Ascending aorta (tissue), 2 donors: ENCODE measurements around the gene PBRM1. TPM values are rescaled to one million over a fixed set of nuclear protein-coding genes. Genes with fewer than 3 reads are reported as not detected.

Source experiments
- DNase-seq, 2 donors: peaks; one replicate each; pipeline ENCODE4 v3.0.0-alpha.2; 2019; ENCODE audit warnings: low spot score in 2 of 2
- H3K27ac ChIP-seq, 2 donors: fragments of 200-600 bp; sonication (generic); one replicate each; pipeline ENCODE4 v1.5.1; 2016 to 2017; ENCODE audit warnings: mild to moderate bottlenecking in 1 of 2
- H3K27me3 ChIP-seq: fragments of 200-600 bp; sonication (generic); one replicate; pipeline ENCODE4 v1.5.1; 2017
- H3K36me3 ChIP-seq, 2 donors: fragments of 200-600 bp; sonication (generic); one replicate each; pipeline ENCODE4 v1.5.1; 2016
- H3K4me1 ChIP-seq, 2 donors: fragments of 200-600 bp; sonication (generic); one replicate each; pipeline ENCODE4 v1.5.1; 2016 to 2017; ENCODE audit warnings: mild to moderate bottlenecking in 1 of 2
- H3K4me3 ChIP-seq, 2 donors: fragments of 200-600 bp; sonication (generic); one replicate each; pipeline ENCODE4 v1.5.1; 2016 to 2017; ENCODE audit warnings: mild to moderate bottlenecking in 1 of 2
- H3K9me3 ChIP-seq, 2 donors: fragments of 200-600 bp; sonication (generic); one replicate each; pipeline ENCODE4 v1.5.1; 2016
- intact Hi-C: fragments of 100-400 bp; cut with DNase I; formaldehyde crosslinking; loops from one replicate; pipeline ENCODE4 v1.15.1; 2023
- total RNA-seq: library from RNA; depleted of rRNA; stranded (reverse); fragments of >200 nt; gene quantifications from one replicate; pipeline ENCODE4 v1.1.0, GENCODE V29; 2016
- TF ChIP-seq, protein P1 (sequence below), 3 experiments: fragments of 200-600 bp in 2 of 3; fragments of 450-650 bp in 1 of 3; sonication (generic) in 2 of 3; IDR thresholded peaks; one replicate each; pipeline ENCODE4 v1.5.1; 2016 to 2019; ENCODE audit warnings: antibody characterized with exemption in 3 of 3, mild to moderate bottlenecking in 1 of 3, moderate library complexity in 1 of 3

The PBRM1 gene
- total RNA-seq, 1 donor from 2014 or later = 36.7 TPM

DNA sequence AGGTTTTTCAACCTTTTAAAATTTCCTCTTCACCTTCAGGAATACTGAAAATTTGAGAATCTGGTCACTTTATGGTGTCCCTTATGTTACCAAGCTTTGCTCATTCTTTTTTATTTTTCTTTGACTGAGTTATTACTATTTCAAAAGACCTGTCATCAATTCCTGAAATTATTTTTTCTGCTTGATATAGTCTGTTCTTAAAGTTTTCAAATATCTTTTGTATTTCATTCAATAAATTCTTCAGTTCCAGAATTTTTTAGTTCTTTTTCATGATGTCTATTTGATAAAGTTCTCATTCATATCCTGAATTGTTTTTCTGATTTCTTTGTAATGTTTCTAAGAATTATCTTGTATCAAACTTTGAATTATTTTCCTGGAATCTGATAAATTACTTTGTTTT, 85.5 kb downstream of the PBRM1 start:
- peaks cover 29 to 70% of the 10 kb centered on the region in 2 donors for H3K36me3 ChIP-seq
- intact Hi-C loops = no loop called here
- H3K27me3 ChIP-seq = no peaks in the 10 kb centered on the region
- no peak overlapping the region for H3K27ac ChIP-seq
- no peak for DNase-seq
- H3K4me3 ChIP-seq = no peak overlapping the region
- TF ChIP-seq, protein P1, sequence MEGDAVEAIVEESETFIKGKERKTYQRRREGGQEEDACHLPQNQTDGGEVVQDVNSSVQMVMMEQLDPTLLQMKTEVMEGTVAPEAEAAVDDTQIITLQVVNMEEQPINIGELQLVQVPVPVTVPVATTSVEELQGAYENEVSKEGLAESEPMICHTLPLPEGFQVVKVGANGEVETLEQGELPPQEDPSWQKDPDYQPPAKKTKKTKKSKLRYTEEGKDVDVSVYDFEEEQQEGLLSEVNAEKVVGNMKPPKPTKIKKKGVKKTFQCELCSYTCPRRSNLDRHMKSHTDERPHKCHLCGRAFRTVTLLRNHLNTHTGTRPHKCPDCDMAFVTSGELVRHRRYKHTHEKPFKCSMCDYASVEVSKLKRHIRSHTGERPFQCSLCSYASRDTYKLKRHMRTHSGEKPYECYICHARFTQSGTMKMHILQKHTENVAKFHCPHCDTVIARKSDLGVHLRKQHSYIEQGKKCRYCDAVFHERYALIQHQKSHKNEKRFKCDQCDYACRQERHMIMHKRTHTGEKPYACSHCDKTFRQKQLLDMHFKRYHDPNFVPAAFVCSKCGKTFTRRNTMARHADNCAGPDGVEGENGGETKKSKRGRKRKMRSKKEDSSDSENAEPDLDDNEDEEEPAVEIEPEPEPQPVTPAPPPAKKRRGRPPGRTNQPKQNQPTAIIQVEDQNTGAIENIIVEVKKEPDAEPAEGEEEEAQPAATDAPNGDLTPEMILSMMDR (IDR thresholded peaks at IDR 0.05) = no peak
- no peaks in the 10 kb centered on the region for H3K4me1 ChIP-seq
- peaks cover 0 to 8% of the 10 kb centered on the region in 2 donors for H3K9me3 ChIP-seq

DNA sequence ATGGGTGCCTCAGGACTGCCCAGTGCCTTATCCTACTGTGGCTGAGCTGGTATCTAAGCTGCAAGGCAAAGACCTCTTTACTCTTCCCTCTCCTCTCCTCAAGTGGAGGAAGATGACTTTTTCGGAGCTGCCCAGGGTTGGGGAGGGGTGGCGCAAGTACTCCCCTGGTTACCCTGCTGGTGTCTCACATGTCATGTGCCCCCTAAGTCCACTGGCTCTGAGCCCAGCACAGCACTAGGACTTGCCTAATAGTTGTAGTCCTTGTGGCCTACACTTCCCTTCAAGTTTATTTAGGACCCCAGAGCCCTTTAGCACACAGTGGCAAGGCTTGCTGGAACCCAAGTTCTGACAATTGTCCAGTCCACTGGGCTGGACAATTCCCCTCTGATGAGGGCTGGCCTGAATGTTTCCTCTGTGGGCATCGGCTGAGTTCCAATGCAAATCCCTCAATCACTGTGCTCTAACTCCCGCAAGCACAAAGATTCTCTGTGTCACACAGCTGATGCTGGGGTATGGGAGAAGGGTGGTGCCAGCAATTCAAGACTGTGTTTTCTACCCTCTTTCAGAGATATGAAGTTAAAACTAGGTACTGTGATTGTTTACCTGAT, 89.0 kb downstream of the PBRM1 start:
- Histone ChIP-seq H3K27me3 (no peaks in the 10 kb centered on the region), H3K9me3 (peaks cover 0 to 8% of the 10 kb centered on the region in 2 donors), H3K4me1 (no peaks in the 10 kb centered on the region), H3K4me3 (no peak overlapping the region), H3K36me3 (peaks cover 15 to 43% of the 10 kb centered on the region in 2 donors), H3K27ac (no peak overlapping the region)
- intact Hi-C loops = no loop called here
- TF ChIP-seq, protein P1 (IDR thresholded peaks at IDR 0.05) = no peak
- no peak for DNase-seq

DNA sequence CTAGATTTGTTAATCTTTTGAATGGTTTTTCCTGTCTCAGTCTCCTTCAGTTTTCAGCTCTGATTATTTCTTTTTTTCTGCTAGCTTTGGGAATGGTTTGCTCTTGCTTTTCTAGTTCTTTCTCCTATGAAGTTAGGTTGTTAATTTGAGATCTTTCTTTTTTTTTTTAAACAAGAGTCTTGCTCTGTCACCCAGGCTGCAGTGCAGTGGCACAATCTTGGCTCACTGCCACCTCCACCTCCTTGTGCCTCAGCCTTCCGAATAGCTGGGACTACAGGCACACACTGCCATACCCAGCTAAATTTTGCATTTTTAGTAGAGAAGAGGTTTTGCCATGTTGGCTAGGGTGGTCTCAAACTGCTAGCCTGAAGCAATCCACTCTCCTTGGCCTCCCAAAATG, 92.6 kb downstream of the PBRM1 start:
- no peak for DNase-seq
- no peaks in the 10 kb centered on the region for H3K27me3 ChIP-seq
- TF ChIP-seq, protein P1 (IDR thresholded peaks at IDR 0.05) = no peak
- intact Hi-C loops = no loop called here
- peaks cover 7 to 28% of the 10 kb centered on the region in 2 donors for H3K36me3 ChIP-seq
- no peaks in the 10 kb centered on the region for H3K4me1 ChIP-seq
- H3K27ac ChIP-seq = no peak overlapping the region
- H3K4me3 ChIP-seq = no peak overlapping the region
- no peaks in the 10 kb centered on the region for H3K9me3 ChIP-seq

DNA sequence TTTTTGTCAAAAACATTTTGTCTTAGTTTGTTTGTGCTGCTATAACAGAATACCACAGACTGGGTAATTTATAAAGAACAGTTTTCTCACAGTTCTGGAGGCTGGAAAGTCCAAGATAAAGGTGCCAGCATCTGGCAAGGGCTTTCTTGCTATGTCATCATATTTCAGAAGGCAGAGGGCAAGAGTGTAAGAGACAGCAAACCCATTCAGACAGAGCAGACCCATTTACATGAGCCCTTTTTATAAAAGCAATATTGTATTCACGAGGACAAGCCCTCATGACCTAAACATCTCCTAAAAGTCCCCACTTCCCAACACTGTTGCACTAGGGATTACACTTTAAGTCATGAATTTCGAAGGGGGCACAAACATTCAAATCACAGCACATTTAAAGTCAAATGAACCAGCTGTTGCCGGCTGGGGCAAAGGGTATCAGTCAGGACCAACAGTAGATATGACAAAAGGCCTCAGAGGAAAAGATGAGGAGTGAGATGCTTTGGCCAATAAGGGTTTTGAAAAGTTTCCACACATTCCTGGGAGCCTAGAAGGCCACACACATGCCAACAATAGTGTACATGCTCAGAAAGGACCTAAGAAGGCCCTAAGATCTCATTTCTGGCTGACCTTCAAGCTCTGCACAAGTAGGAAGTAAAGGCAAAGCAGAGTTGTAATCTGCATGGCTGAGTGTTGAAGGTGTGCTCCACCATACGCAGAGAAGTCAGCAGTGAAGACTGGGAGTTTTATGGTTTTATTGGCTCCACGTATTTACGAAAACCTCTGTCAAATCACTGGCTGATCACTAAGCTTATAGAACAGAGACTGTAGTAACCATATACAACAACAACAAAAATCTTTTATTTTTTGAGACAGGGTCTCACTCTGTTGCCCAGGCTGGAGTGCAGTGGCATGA, 111.4 kb downstream of the PBRM1 start:
- Histone ChIP-seq H3K36me3 (peaks cover 44 to 53% of the 10 kb centered on the region in 2 donors), H3K4me3 (no peak overlapping the region), H3K27me3 (no peaks in the 10 kb centered on the region), H3K27ac (no peak overlapping the region), H3K9me3 (no peaks in the 10 kb centered on the region), H3K4me1 (no peaks in the 10 kb centered on the region)
- no peak for DNase-seq
- TF ChIP-seq, protein P1 (IDR thresholded peaks at IDR 0.05) = no peak
- intact Hi-C loops = no loop called here

DNA sequence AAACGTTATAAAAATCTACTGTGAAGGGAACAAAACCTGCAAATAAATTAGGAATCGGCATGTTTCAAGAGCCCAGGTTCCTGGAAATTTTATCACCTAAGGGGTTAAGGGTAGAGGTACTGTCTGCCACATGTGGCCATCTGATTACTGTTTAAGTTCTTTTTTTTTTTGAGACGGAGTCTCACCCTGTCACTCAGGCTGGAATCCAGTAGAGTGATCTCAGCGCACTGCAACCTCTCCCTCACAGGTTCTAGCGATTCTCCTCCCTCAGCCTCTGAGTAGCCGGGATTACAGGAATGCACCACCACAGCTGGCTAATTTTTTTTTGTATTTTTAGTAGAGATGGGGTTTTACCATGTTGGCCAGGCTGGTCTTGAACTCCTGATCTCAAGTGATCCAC, 113.5 kb downstream of the PBRM1 start:
- H3K4me1 ChIP-seq = no peaks in the 10 kb centered on the region
- H3K27ac ChIP-seq = no peak overlapping the region
- no peaks in the 10 kb centered on the region for H3K9me3 ChIP-seq
- H3K36me3 ChIP-seq = peaks cover 33 to 42% of the 10 kb centered on the region in 2 donors
- DNase-seq = no peak
- H3K4me3 ChIP-seq = no peak overlapping the region
- TF ChIP-seq, protein P1 (IDR thresholded peaks at IDR 0.05) = no peak
- H3K27me3 ChIP-seq = no peaks in the 10 kb centered on the region
- intact Hi-C loops = no loop called here
